GM18909 (cell line): ENCODE results near the gene SELENOM.

Experiments used
- ATAC-seq: cut with Tn5 transposase; IDR thresholded peaks from one replicate; pipeline ENCODE4 v1.9.1; 2021; ENCODE audit warnings: mild to moderate bottlenecking; ENCODE audit not compliant: unreplicated experiment, poor library complexity

Gene SELENOM, protein sequence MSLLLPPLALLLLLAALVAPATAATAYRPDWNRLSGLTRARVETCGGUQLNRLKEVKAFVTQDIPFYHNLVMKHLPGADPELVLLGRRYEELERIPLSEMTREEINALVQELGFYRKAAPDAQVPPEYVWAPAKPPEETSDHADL

DNA sequence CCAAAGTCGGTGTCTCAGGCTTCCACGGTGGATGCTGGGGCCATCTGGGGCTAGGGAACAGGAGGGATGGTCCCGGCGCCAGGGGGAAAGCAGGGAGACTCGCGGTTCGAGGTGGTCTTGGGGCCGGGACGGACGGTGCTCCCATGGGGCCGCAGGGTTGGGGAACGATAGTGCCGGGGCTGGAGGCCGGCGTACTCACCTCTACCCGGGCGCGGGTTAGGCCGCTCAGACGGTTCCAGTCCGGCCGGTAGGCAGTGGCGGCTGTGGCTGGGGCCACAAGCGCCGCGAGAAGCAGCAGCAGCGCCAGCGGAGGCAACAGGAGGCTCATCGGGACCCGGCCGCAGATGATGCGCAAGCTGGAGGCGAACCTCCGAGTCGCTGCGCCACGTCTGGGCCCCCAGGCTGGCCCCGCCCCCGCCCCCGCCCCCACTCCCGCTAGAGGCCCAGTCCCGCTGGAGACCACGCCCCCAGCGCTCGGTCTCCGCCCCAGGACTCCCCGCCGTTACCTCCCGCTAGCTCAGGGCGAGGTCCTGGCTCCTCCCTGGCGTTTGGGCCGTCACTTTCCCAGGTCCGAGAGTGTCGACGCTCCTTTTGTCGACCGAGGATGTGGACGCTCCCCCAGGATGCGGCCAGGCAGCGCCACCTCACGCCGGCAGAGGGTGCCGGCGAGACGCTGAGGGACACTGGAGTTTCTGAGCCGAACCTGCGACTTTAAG lies at the start of gene SELENOM:
Gene SELENOM (minus strand): TSS at position 391 of the 716 bp plus-strand sequence. CDS start 63 bp downstream, at position 328.
- peak; percentile 80 for ATAC-seq

DNA sequence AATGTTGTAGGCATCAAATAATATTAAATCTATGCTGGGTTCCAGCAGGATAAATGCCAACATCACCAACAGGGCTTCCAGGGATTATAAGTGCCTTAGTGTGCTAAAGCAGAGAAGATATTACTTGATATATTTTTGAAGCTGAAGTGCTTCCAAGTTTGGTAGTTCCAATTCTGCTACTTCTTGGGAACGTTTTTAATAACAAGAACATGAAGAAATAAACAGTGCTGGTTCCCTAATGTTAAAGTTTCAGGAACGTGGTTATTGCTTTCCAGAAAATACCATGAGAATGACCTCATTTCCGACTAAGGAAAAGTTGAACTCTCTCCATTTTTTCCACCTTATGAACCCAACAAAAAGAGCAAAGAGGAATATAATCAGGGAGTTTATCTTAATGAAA lies 48.1 kb upstream of the SELENOM start:
- no peak for ATAC-seq

DNA sequence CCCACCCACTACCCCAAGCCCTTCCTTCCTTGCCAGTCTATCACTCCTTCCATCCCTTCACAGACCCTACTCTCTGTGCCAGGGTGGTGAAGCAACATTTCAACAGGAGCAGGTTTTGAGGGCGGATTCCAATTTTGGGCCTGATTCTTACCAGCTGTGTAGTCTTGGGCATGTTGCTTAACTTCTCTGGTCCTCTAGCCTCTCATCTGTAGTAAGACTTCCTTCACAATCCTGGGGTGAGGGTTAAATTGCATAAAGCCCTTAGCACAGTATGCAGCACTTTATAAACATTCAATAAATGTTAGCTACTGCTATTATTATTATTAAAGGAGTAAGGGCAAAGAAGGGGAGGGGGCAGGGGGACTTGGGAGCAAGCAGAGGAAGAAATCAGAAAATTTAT lies 47.6 kb upstream of the SELENOM start:
- ATAC-seq = no peak

DNA sequence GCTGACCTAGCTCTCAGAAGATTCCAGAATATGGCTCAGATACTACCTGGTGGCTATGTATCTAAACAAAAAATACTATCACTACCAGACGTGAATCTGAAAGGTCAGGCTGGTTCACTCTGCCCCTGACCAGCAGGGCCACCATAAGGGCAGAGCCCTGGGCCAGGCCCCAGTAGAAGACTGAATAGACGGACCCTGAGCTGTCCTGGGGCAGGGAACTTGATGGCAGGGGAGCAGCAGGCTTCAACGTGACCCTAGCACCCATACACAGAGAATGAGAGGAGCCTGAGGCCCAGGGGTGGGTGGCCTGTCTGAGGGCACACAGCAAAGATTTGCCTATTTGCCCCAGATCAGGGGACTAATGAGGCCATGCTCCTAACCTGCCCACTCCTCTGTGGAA lies 46.0 kb upstream of the SELENOM start:
- ATAC-seq = no peak

DNA sequence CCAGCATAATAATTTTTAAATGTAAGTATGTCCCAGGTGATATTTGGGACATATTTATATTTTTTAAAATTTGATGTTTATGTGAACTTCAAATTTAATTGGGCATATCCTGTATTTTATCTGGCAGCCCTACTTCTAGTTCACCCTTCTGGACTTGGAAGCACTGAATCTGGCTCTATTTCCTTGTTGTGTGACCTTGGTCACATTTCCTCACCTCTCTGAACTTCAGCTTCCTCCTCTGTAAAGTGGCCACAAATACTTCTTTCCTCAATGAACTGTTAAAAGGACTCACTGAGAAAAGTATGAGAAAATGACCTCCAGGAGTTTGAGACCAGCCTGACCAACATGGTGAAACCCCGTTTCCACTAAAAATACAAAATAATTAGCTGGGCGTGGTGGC lies 44.5 kb upstream of the SELENOM start:
- no peak for ATAC-seq

DNA sequence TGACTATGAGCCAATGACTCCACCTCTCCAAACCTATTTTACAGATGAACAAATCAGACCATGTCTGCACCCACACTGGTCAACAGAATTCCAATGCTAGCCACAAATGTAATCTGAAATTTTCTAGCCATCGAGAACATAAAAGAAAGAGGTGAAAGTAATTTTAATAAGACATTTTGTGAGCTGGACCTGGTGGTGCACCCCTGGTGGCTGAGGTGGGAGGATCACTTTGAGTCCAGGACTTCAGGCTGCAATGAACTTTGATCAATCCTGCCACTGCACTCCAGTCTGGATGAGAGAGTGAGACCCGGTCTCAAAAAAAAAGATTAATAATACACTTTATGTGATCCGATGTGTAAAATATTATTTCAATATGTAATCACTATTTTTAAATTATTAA lies 43.2 kb upstream of the SELENOM start:
- ATAC-seq = no peak

DNA sequence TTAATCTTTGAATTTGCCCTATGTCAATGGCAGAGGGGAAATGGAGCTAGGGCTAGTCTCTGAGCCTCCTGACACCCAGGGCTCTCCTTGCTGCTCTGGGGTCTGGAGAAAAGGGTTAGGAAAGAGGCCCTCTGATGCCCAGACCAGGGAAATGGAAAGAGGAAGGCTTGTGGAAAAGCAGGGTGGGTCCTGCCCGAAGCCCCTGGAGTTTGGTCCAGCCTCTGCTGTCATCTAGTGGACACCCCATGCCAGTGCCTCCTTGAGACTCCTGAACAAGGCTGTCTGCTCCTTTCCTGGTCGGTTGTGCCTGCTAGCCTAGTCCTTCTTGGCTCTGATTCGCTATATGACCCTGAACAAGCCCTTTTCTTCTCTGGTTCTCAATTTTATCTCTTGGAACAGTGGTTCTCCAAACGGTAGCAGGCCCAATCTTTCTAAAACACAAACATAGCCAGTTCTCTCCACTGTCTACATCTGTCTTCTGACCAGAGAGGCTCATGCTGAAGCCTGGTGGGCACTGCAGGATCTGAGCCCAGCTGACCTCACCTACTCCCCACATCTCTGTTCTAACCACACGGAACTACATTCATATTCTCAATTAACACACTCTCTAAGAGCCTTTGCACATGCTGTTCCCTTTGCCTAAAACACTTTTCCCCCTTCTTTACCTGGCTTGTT lies 41.7 kb upstream of the SELENOM start:
- no peak for ATAC-seq

DNA sequence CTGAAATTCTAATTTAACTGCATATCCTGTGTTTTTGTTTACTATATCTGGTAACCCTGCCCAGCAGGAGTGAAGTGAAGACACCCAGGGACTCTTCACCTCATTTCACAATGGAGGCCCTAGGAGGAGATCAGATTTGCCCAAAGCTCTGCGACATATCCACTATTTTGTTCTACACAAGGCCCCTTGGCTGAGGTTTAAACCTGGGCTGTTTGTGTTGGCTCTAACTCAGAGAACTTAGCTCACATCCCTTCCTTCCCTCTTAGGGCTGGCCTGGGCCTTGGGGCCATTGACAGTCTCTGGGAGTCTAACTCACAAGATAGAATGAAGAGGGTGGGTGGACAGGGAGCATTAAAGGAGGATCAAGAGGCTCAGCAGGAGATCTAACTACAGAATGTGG lies 41.1 kb upstream of the SELENOM start:
- ATAC-seq = no peak

DNA sequence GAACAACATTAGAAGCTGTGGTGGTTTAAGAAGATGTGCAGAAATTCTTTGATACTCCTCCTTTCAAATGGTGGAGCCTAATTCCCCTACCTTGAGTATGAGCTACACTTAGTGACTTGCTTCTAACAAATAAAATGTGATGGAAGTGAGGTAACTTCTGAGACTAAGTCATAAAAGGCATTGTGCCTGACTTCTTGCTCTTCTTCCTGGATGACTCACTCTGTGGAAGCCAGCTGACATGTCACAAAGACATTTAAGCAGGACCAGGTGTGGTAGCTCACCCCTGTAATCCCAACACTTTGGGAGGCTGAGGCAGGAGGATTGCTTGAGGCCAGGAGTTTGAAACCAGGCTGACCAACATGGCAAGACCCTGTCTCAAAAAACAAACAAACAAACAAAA lies 36.9 kb upstream of the SELENOM start:
- ATAC-seq = no peak

DNA sequence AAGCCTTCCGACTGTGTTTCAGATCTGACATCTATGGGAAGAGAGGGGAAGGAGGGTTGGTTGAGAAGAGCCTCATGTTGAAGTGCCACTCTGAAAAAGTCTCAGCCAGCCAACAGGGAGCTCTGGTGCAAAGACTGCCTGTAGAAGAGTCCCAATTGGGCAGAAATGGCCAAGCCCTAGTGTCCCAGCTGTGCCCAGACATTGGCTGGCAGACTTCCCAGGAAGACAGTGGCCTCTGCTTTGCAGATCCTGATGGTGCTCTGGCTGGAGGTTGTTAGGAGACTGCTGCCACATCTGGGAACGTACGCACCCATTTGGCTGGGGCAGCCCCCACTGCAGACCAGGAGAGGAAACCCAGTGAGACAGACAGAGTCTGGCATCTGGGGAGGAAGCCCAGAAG lies 36.2 kb upstream of the SELENOM start:
- ATAC-seq = no peak

DNA sequence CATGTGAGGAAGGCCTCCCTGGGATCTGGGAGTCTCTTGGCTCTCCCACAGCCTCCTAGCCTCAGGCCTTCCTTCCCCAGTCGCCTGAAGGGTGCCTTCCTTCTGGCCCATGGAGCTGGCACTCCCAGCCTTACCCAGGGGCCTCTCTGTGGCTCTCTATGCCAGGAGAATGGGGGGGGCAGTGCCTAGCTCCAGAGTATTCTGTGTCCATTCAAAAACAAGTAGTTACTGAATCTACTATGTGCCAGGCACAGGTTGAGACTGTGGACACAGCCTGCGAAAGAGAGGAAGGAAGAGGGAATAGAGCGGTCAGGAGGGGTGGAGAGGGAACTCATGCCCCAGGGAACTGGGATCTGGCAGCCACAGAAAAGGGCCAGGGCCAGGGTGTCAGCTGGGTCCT lies 35.7 kb upstream of the SELENOM start:
- no peak for ATAC-seq

DNA sequence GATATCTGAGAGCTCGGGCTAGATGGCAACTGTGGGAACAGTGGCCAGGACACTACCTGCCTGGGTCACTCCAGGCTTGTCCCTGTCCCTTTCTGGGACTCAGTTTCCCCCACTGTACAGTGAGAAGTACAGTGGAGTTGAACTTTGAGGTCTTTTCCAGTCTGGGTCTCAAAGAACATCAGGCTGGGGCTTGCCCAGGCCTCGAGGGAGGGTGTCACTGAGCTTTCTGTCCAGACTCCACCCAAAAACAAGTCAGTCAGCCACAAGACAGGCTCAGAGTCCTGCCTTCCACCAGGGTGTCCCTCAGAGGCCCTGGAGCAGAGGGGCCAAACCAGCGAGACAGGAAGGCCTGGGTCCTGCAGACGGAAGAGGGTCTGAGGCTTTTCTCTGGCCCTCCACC lies 34.9 kb upstream of the SELENOM start:
- no peak for ATAC-seq

DNA sequence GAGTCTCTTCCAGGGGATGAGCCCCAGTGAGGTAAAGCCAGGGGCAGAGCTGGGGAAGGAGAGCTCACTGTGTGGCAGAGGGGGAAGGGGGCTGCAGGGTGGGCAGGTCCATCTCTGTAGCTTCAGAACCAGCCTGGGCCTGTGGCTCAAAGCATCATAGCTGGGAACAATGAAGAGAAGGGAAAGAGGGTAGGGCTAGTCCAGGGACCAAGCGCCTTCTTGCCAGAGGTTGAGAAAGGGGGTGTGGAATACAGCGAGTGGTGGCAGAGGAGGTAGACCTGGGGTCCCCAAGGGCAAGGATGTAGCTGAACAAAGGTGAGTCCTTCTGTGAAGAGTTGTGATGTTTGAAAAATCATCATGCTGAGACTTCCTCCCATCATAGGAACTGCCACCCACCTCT lies 34.2 kb upstream of the SELENOM start:
- ATAC-seq = no peak

DNA sequence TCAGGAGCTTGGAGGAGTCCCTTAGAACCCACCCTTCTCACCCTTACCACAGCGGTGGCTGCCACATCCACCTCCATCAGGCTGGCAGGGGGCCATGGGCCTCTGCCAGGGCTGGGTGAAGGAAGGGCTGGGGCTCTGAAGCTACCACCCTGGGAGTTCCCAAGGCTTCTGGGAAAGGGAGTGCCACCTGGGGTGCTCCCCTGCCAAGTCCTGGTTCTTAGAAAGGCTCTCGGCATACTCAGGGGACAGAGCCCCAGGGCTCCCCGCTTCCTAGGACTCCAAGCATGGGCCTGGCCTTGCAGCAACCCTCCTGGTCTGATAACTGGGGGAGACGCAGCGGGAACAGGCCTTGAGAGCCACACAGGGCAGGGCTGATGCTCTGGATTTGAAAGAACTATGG lies 33.4 kb upstream of the SELENOM start:
- ATAC-seq = no peak

DNA sequence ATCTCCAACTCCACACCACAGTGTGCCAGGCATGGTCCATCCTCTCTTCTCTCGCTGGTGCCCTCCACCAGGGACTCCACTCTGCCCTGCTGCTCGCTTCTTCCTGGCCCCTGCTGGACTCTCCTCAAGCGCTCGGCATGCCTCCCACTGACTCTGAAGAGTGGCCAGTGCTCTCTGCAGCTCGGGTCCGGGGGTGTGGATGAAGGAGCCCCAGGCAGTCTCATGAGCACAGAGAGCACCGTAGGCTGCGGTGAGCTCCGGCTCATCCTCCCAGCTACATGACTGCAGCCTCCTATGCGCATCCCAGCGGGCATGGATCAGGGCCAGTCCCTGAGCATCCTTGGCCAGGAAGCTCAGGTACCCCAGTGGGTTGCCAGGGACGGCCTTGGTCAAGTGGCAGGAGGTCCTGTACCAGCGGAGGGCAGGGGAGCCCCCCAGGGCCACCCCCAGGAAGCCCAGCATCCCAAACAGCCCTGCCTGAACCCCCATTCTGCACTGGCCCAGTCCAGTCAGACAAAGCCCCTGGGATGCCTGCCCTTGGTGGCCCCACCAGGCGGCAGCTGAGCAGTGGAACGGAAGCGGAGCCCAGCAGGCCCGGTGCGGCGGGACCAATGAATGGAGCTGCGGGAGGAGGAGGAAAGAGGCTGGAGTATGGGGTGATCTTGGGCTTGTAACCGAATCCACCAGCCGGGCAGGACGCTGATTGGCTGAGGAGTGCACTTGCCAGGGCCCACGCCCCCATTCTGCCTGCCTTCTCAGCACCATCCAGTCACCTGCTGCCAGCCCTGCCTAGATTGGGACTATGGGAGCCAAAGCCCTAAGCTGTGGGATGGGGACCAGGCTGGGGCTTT lies 32.7 kb upstream of the SELENOM start, which contains the start of gene PLA2G3:
Gene PLA2G3 (minus strand): TSS at position 643 of the 851 bp plus-strand sequence. CDS start 154 bp downstream, at position 489.
- ATAC-seq = no peak

DNA sequence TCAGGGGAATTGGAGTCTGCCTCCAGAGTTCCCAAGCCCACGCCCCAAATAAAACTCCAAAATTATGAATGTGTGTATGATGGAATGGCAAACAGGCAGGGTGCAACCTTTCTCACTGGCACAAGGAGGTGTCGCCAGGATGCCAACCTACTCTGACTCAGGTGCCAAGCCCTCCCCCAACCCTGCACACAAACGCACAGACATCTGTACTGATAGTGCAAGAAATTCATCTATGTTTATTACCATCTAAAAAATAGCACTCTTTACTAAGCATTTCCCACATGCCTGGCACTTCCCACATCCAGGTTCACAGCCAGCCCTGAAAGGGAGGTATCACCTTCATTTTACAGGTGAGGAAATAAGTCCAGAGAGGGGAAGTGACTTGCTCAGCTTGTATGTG lies 31.7 kb upstream of the SELENOM start:
- no peak for ATAC-seq

DNA sequence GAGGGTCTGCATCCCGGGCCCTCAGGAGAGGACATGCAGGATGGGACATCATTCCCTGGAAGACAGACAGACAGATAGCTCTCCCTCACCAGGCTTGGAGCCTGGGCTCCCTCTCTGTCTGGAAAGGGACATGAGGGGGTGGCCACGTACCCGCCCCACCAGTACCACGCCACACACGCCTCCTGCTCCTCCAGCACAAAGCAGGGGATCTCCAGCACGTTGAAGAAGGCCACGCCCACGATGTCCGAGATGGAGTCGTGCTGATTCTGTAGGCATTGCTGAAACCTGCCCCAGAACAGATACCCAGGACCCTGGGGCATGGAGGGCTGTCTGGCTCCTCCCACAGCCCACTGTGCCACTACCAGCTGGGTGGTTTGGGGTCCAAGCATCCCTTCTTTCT lies 30.8 kb upstream of the SELENOM start:
- ATAC-seq = no peak

DNA sequence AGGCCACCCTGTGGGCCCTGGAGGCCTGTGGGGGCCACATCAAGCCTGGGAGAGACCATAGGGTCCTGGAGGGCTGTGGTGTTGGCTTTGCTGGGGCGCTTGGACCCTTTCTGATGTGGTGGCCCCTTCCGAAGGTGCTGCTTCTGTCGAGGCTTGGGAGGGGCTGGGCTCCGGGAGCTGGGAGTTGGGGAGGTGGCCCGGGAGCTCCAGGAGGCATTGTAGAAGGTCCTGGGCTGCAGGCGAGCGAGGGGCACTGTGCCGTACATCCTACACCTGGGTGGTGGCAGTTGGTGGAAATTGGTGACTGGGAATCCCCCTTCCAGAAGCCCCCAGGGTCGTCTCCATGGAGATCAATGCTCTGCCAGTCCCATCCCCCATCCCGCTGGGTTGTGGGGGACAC lies 30.4 kb upstream of the SELENOM start:
- ATAC-seq = no peak

DNA sequence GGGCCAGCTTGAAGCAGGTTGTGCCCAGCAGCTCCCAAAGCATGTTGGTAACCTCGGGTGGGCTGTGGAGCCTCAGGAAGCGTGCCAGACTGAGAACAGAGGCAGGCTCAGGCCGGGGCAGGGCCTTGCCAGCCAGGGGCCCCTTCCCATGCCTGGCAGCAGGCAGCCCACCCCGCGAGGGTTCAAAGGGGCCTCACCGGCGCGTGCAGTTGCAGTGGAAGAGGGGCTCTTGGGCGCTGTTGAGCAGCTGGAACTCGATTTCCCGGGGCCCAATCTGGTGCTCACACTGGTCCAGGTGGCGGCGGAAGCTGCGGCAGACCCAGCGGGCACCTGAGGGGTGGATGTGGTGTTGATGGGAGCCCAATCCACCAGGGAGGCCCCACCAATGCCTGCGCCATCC lies 29.3 kb upstream of the SELENOM start:
- no peak for ATAC-seq

DNA sequence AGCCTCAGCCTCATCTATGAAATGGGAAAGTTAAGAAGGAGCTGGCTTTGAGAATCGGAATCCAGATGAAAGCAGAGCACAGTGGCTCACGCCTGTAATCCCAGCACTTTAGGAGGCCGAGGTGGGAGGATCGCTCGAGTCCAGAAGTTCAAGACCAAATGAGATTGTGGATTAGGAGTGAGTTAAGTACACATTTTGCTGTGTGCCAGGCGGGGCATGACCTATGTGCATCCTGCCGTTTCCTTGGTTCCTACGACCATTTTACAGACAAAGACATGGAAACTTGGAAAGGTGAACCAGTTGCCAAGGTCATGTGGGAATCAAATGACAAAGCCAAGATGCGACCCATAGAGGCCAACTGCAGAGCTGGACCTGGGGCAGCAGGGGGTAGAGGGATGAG lies 28.8 kb upstream of the SELENOM start:
- no peak for ATAC-seq

DNA sequence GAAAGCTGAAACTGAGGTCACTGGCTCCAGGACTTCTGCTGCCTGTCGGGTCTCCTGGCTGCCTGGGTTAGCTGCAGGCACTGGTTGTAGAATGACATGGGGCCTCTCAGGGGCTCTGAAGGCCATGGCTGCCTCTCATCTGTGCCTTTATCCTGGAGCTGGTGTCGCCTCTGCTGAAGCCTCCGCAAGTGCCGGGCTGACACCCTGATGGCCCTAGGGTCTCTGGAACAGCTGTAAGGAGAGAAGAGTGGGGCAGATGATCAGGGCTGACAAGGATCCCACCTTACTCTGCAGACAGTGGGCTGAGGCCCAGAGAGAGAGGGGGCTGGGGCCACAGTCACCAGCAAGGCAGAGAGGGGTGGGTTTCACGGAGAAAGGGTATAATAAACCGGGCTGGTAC lies 28.3 kb upstream of the SELENOM start:
- no peak for ATAC-seq
